Panc1 (cell line): ENCODE measurements around the gene PHF19. TPM values are rescaled to one million over a fixed set of nuclear protein-coding genes. Genes with fewer than 3 reads are reported as not detected.

Experiments
- ATAC-seq: fragments of 200-7000 bp; cut with Tn5 transposase; 2 replicates; pipeline ENCODE4 v1.9.1; 2020; ENCODE audit warnings: mild to moderate bottlenecking, moderate library complexity
- BruUV-seq: library from RNA; stranded (reverse); fragments of 400-500 nt; replicated peaks from 2 replicates; lab custom pipeline; 2021; lab: Mats Ljungman, UMichigan
- CTCF ChIA-PET: fragments of 300-600 bp; sonication (Branson Sonifier 250); formaldehyde crosslinking; loops from one replicate; lab custom pipeline; 2022; ENCODE audit warnings: antibody characterized with exemption; lab: Charles Lee
- POLR2A ChIA-PET: fragments of 300-600 bp; sonication (Branson Sonifier 250); formaldehyde crosslinking; loops from one replicate; lab custom pipeline; 2022; ENCODE audit warnings: antibody characterized with exemption; lab: Charles Lee
- DNase-seq: peaks from one replicate; pipeline ENCODE4 v3.0.0-alpha.2; 2010; ENCODE audit warnings: low read depth, low spot score
- H3K27ac ChIP-seq: 2 replicates; pipeline ENCODE4 v1.5.1; 2011; ENCODE audit warnings: mild to moderate bottlenecking, low read length, inconsistent platforms
- H3K27me3 ChIP-seq: fragments of 200-500 bp; sonication (Bioruptor generic); 2 replicates; pipeline ENCODE4 v1.6.0; 2014; ENCODE audit warnings: low read length, inconsistent platforms; ENCODE audit not compliant: control insufficient read depth, insufficient read depth
- H3K36me3 ChIP-seq: fragments of 200-500 bp; sonication (Bioruptor generic); 2 replicates; pipeline ENCODE4 v1.5.1; 2014; ENCODE audit warnings: inconsistent platforms, mild to moderate bottlenecking, low read length, moderate library complexity; ENCODE audit not compliant: control insufficient read depth, insufficient read depth
- H3K4me1 ChIP-seq: 2 replicates; pipeline ENCODE4 v1.5.1; 2011; ENCODE audit warnings: inconsistent platforms, mild to moderate bottlenecking, low read length, moderate library complexity; ENCODE audit not compliant: control insufficient read depth, insufficient read depth
- H3K4me3 ChIP-seq, 2 experiments: 2 replicates each; pipeline ENCODE4 v1.5.1; 2011 to 2012; ENCODE audit warnings: low read depth in 2 of 2, low read length in 2 of 2, mild to moderate bottlenecking in 2 of 2, inconsistent platforms in 1 of 2, moderate library complexity in 1 of 2
- H3K9me3 ChIP-seq: fragments of 200-500 bp; sonication (Bioruptor generic); 2 replicates; pipeline ENCODE4 v1.5.1; 2014; ENCODE audit warnings: low read depth, mild to moderate bottlenecking, inconsistent platforms, low read length, moderate library complexity; ENCODE audit not compliant: control insufficient read depth, insufficient read depth
- POLR2AphosphoS5 ChIP-seq: IDR thresholded peaks from 2 replicates; pipeline ENCODE4 v1.6.1; 2012; ENCODE audit warnings: mild to moderate bottlenecking, low read depth, low read length, moderate library complexity
- SIN3A ChIP-seq: IDR thresholded peaks from 2 replicates; pipeline ENCODE4 v1.6.1; 2012; ENCODE audit warnings: low read depth, mild to moderate bottlenecking, low read length, moderate library complexity, borderline replicate concordance; ENCODE audit not compliant: insufficient read depth
- TCF7L2 ChIP-seq: IDR thresholded peaks from 2 replicates; pipeline ENCODE4 v1.6.1; 2011; ENCODE audit warnings: mild to moderate bottlenecking, low read depth, low read length, inconsistent platforms
- in situ Hi-C: cut with HindIII; loops from 2 replicates; pipeline ENCODE4 v1.10.0; 2016; ENCODE audit warnings: low sequenced_read_pairs, low pct_unique_long_range_greater_than_20kb
- intact Hi-C: fragments of 100-400 bp; cut with micrococcal nuclease; formaldehyde crosslinking; loops from one replicate; pipeline ENCODE4 v1.10.0; 2022; ENCODE audit not compliant: unreplicated experiment
- total RNA-seq: library from RNA; stranded (reverse); gene quantifications from one replicate; pipeline ENCODE4 v1.2.1, GENCODE V29; 2021; ENCODE audit not compliant: unreplicated experiment
- TF ChIP-seq, protein P1 (sequence below), 2 experiments: IDR thresholded peaks; 2 replicates each; pipeline ENCODE4 v1.6.1; 2011 to 2012; ENCODE audit warnings: low read depth in 2 of 2, control low read depth in 1 of 2, low read length in 1 of 2, mild to moderate bottlenecking in 1 of 2, moderate library complexity in 1 of 2; ENCODE audit not compliant: insufficient read depth in 1 of 2
- TF ChIP-seq, protein P2 (sequence below): fragments of 450-650 bp; IDR thresholded peaks from 2 replicates; pipeline ENCODE4 v1.5.1; 2017; ENCODE audit warnings: mild to moderate bottlenecking

PHF19 gene
- total RNA-seq, 1 experiment from 2014 or later: 91.1 TPM

DNA sequence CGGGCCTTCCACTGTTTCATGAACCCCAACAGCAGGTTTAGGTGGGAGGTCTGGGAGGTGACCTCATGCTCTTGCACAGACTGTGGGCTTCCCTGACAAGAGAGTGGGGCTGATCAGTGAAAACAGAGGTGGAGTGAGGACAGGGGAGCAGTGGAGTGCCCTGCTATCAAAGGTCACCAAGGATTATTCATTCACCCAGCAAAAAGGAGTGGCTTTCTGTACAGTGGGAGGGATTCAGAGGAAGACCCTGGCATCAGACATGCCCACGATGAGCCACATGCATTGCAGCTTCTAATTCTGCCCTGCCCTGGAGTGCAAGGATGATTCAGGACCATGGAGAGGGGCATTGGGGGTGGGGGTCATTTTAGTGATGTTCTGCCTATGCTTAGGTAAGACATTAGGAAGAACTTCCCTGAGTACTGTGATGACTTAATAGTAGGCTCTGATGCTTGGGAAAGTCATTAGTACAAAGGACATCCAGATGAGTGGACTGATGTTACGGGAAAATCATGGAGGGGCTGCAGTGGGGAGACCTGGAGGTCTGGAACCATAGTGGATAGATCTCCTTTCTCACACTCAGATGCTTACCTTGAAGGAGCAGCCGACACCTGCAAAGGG, 36.8 kb upstream of the PHF19 start:
- no peak overlapping the region for H3K27ac ChIP-seq
- H3K9me3 ChIP-seq: no peaks in the 10 kb centered on the region
- BruUV-seq: no TSS peak
- CTCF ChIA-PET: no interaction called here
- ATAC-seq (no peak), DNase-seq (no peak)
- in situ Hi-C loops: no loop called here
- TF ChIP-seq, protein P1, sequence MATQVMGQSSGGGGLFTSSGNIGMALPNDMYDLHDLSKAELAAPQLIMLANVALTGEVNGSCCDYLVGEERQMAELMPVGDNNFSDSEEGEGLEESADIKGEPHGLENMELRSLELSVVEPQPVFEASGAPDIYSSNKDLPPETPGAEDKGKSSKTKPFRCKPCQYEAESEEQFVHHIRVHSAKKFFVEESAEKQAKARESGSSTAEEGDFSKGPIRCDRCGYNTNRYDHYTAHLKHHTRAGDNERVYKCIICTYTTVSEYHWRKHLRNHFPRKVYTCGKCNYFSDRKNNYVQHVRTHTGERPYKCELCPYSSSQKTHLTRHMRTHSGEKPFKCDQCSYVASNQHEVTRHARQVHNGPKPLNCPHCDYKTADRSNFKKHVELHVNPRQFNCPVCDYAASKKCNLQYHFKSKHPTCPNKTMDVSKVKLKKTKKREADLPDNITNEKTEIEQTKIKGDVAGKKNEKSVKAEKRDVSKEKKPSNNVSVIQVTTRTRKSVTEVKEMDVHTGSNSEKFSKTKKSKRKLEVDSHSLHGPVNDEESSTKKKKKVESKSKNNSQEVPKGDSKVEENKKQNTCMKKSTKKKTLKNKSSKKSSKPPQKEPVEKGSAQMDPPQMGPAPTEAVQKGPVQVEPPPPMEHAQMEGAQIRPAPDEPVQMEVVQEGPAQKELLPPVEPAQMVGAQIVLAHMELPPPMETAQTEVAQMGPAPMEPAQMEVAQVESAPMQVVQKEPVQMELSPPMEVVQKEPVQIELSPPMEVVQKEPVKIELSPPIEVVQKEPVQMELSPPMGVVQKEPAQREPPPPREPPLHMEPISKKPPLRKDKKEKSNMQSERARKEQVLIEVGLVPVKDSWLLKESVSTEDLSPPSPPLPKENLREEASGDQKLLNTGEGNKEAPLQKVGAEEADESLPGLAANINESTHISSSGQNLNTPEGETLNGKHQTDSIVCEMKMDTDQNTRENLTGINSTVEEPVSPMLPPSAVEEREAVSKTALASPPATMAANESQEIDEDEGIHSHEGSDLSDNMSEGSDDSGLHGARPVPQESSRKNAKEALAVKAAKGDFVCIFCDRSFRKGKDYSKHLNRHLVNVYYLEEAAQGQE (IDR thresholded peaks at IDR 0.05; ENCODE audit: insufficient read depth in 1 of 2, low read depth in 2 of 2, low read length in 1 of 2): peak; percentile 81 to 85
- no peak for TF ChIP-seq POLR2AphosphoS5
- no peaks in the 10 kb centered on the region for H3K27me3 ChIP-seq
- intact Hi-C loops: no loop called here
- H3K4me3 ChIP-seq: no peak overlapping the region
- H3K36me3 ChIP-seq: no peaks in the 10 kb centered on the region
- H3K4me1 ChIP-seq: no peaks in the 10 kb centered on the region
- POLR2A ChIA-PET: no interaction called here

DNA sequence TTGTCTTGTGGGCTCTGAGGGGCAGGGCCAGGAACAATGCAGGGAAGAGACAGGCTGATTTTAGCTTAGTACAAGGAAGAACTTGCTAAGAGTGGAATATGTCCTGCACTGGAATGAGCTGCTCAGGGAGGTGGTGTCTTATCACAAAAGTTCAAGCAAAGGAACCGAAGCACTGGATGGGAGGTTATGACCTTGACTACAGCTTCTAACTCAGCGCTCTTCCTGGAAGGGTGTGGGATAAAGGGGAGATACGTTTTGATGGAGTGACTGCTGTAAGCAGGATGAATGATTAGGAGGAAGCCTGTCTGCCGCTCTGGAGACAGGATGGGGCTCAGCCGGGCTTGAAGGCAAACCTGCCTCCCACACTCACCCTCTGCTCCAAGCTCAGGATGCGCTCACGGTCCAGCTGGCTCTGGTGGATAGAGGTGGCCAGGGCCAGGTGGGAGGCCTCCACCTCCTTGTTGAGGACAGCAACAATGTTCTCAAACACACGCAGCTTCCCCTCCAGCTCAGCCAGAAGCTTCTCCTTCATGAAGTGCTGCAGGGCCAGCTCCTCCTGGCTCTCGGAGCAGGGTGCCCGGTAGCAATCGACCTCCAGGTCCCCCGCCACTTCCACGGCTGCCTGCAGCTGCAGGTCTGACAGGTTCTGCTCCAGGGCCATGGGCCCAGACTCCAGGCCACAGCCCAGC, 36.1 kb upstream of the PHF19 start:
- H3K4me3 ChIP-seq: no peak overlapping the region
- in situ Hi-C loops: no loop called here
- H3K27ac ChIP-seq: no peak overlapping the region
- POLR2A ChIA-PET: interaction anchor here (0.6 kb wide), 1 partner anchor 14 kb away, joined by 5 read pairs; no protein-coding TSS in a partner anchor
- CTCF ChIA-PET: no interaction called here
- no TSS peak for BruUV-seq
- no peaks in the 10 kb centered on the region for H3K27me3 ChIP-seq
- ATAC-seq (no peak), DNase-seq (no peak)
- intact Hi-C loops: no loop called here
- H3K9me3 ChIP-seq: no peaks in the 10 kb centered on the region
- no peaks in the 10 kb centered on the region for H3K36me3 ChIP-seq
- no peaks in the 10 kb centered on the region for H3K4me1 ChIP-seq
- TF ChIP-seq, protein P2, sequence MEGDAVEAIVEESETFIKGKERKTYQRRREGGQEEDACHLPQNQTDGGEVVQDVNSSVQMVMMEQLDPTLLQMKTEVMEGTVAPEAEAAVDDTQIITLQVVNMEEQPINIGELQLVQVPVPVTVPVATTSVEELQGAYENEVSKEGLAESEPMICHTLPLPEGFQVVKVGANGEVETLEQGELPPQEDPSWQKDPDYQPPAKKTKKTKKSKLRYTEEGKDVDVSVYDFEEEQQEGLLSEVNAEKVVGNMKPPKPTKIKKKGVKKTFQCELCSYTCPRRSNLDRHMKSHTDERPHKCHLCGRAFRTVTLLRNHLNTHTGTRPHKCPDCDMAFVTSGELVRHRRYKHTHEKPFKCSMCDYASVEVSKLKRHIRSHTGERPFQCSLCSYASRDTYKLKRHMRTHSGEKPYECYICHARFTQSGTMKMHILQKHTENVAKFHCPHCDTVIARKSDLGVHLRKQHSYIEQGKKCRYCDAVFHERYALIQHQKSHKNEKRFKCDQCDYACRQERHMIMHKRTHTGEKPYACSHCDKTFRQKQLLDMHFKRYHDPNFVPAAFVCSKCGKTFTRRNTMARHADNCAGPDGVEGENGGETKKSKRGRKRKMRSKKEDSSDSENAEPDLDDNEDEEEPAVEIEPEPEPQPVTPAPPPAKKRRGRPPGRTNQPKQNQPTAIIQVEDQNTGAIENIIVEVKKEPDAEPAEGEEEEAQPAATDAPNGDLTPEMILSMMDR: no peak
- TF ChIP-seq, protein P1 (IDR thresholded peaks at IDR 0.05; ENCODE audit: insufficient read depth in 1 of 2, low read depth in 2 of 2, low read length in 1 of 2): no peak
- no peak for TF ChIP-seq TCF7L2
- TF ChIP-seq SIN3A: no peak
- TF ChIP-seq POLR2AphosphoS5: no peak
